ENCODE measurements around the gene DOCK11.
"Not testable (repeated sequence)": the region's sequence is repeated elsewhere in the genome, so short reads cannot be mapped to it uniquely, and the experiment has no call there.

The DOCK11 gene

GRCh38 chrX:118577041-118577440, 81.4 kb downstream of the DOCK11 start:
- DNase-seq, result peak; percentile 52

GRCh38 chrX:118579417-118579816, 83.8 kb downstream of the DOCK11 start:
- no peak for DNase-seq

DNA sequence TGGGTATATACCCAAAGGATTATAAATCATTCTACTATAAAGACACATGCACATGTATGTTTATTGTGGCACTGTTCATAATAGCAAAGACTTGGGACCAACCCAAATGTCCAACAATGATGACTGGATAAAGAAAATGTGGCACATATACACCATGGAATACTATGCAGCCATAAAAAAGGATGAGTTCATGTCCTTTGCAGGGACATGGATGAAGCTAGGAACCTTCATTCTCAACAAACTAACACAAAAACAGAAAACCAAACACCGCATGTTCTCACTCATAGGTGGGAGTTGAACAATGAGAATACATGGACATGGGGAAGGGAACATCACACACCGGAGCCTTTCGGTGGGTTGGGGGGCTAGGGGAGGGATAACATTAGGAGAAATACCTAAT, 87.3 kb downstream of the DOCK11 start:
- DNase-seq, result not testable (repeated sequence)

- no peak for DNase-seq
Measured at GRCh38 chrX:118583781-118584180, 88.2 kb downstream of the DOCK11 start.

DNA sequence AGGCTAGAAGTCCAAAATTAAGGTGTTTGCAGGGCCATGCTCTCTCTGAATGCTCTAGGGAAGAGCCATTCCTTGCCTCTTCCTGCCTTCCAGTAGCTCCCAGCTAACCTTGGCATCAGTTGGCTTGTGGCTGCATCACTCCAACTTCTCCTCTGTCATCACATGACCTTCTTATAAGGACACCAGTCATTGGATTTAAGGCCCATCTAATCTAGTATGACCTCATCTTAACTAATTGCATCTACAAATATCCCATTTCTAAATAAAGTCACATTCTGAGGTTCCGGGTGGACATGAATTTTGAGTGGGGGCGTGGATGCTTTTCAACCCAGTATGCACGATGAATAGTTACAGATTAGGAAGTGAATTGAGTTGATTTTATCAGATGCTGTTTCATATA, 89.7 kb downstream of the DOCK11 start:
- DNase-seq, result no peak

- DNase-seq, result not testable (repeated sequence)
Measured at GRCh38 chrX:118586206-118586605, 90.6 kb downstream of the DOCK11 start.

- DNase-seq, result no peak
Measured at GRCh38 chrX:118588715-118589114, 93.1 kb downstream of the DOCK11 start.

DNA sequence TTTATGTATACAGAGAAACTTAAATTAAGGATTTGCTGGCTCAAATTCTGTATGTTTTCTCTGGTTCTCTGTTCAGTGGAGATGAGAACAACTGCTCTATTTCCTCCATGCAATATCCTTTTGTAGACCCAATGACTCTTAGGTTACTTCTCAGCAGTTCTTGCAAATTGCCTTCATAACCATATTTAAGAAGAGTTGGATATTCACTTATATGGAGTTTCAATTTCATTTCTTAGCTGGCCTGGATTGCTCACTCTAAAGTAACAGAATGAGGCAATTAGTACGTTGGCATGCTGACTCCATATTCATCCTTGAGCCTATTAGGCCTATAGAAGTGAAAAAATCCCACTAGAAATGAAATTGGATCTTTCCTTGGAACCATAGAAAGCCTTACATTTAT, 93.6 kb downstream of the DOCK11 start:
- DNase-seq, result no peak

GRCh38 chrX:118593407-118593806, 97.8 kb downstream of the DOCK11 start:
- DNase-seq, result no peak

- DNase-seq, result no peak
Measured at GRCh38 chrX:118594697-118595420, 99.2 kb downstream of the DOCK11 start.

DNA sequence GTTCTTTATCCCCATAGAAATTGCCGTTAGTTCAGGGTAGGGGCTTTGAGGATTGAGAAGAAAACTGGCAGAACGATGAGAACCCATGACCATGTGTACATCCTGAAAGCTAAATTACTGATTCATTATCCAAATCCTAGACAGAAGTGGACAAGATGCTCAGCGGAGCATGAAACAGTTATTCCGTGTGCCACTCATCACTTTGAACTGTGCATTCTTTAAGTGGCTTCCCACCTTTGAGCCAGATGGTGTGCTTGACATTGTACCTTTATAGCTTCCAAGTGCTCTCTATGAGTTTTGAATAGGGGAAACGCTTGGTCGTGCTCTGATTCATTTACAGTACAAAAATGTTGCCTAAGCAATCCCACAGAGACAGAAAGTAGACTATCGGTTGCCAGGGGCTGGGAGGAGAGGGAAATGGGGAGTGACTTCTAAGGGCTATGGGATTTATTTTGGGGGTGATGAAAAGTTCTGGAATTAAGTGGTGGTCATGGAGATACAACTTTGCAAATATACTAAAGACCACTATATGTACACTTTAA, 100.0 kb downstream of the DOCK11 start:
- peak; percentile 65 for DNase-seq

DNA sequence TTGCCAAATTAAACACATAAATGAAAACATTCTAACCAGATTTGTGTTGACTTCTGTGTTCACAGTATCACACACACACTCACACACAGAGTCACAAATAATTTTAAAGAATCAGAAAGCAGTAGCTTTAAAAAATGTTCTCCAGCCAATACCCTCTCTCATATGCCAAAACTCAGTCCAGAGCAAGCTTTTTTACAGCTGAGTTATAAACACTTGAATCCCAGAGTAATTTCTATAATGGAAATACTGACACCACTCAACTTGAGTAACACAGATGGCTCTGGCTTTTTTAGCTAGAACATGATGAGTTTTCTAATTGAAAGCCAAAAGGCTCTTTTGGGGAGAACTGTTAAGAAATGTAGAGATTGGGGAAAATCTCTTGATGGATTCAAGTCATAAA, 100.8 kb downstream of the DOCK11 start:
- no peak for DNase-seq

DNA sequence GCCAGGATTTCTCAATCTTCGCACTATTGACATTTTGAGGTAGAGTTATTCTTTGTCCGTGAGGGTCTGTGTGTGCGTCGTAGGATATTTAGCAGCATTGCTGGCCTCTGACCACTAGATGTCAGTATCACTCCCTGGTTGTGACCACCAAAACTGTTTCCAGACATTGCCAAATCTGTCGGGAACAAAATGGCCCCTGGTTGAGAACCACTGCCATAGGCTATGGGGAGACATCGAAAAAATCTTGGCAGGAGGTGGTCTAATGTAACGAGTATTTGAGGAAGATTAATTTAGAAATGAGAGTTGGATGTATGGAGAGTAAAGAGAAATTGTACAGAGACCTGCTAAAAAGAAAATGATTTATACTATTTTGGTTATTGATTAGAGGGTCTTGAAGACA, 108.4 kb downstream of the DOCK11 start:
- DNase-seq, result peak; percentile 76

DNA sequence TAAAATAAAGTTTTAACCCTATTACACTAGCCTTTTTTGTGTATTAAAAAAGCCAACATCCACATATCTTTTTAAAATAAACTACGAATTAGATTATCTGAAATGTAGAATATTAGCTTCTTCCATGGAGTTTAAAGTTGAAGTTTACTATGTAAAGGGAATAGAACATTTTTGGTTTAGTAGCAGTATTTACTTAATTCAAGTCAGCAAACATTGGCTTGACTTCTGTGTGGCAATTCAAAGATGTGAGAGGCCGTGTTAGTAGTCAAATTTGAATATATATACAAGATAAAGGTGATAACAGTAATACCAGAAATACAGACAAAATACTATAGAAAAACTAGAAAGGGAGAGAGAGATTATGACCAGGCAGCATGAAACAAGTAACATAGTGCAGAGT, 116.7 kb downstream of the DOCK11 start:
- DNase-seq, result no peak

DNA sequence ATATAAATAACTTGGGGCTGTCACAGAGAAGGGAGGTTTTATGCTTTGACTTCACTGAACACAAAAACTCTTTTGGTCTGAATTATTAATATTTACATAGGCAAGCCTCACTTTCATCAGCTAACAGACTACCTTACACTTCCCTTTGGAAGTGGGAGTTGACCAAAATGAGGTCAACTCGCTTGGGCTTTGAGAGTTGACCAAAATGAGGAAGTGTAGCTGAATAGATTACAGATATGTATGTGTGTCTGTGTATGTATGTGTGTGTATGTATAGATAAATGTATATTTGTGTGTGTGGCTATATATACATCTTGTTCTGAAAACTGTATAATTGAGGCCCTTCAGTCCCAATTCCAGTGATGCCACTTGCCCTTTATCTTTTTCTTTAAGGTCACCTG, 118.5 kb downstream of the DOCK11 start:
- no peak for DNase-seq

DNA sequence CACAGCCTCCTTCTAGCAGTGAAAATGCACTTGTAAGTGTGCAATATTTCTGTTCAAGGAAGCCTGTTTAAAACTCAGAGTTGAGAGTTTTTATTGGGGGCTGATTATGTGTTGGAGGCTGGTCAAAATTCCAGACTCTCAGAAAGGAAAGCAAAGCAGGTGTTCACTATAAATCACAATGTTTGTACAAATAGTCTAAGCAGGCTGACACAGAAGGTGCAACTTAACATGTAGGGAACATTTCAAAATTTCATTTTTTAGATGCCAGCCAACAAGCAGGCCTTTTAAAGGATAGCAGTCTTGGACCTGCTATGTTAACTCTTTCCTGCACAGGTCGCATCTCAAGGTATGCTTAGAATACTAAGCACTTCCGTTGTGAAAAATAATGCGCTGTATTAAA, 119.5 kb downstream of the DOCK11 start:
- DNase-seq, result peak; percentile 4

DNA sequence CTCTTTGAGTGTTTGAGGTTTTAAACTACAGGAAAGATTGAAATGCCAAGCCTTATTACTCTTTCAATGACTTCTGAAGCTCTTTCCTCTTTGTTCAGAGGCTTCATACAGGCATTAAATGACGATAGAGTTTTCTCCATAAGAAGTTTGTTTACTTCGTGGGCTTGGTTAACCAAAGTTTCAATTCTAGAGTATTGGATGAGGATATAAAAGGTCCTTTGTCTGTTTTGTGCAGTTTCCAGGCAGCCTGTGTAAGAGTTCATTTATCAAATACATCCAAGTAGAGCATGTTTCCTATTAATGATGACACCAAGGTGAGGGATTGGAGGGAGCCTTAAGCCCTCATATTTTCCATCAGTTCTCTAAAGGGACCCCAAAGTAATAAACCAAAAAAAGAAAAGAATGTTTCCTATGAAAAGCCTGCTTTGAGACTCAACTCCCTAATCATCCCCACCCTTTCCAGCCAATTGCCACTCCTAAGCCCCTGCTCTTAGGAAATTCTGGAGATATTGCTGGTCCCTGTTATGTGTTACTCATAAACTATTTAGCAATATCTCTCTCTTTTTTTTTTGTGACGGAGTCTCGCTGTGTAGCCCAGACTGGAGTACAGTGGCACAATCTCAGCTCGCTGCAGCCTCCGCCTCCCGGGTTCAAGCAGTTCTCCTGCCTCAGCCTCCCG, 125.6 kb downstream of the DOCK11 start:
- no peak for DNase-seq

- DNase-seq, result no peak
Measured at GRCh38 chrX:118623062-118623461, 127.4 kb downstream of the DOCK11 start.

- no peak for DNase-seq
Measured at GRCh38 chrX:118626346-118626745, 130.7 kb downstream of the DOCK11 start.

GRCh38 chrX:118627084-118627758, 131.6 kb downstream of the DOCK11 start:
- DNase-seq, result peak; percentile 49

DNA sequence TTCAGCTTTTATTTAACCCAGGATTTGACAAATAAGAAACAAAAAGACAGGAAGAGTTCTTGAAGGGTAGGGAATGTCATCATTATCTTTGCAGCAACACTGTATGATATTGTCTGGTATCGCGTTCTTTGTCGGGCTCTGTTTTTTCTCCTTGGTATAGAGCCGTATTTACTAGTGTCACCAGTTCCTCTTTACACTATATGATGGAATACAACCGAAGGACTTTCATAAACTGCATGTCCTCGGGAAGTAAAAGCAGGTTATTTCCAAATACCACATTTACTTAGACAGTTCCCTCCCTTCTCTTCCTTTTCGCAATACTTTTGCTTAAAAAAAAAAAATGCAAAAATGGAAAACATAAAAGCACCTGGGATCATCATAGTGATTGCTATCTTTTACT, 135.2 kb downstream of the DOCK11 start:
- DNase-seq, result no peak

DNA sequence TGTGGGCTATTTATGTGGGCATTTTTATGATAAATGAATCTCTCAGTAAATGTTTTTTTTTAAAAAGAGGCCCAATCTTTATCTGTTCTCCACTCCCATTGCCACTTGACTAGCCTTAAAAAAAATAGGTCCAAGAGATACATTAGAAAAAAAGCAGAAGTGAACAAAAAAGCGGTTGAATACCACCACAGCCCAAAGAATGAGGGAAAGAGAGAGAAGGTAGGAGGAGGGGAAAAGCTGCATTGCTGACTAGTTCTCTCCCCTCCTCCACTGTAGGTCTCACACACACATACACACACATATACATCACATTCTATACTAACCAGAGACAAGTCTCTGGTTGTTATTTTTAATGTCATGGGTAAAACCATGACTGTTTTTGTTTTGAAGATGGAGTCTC, 136.0 kb downstream of the DOCK11 start:
- DNase-seq, result no peak

DNA sequence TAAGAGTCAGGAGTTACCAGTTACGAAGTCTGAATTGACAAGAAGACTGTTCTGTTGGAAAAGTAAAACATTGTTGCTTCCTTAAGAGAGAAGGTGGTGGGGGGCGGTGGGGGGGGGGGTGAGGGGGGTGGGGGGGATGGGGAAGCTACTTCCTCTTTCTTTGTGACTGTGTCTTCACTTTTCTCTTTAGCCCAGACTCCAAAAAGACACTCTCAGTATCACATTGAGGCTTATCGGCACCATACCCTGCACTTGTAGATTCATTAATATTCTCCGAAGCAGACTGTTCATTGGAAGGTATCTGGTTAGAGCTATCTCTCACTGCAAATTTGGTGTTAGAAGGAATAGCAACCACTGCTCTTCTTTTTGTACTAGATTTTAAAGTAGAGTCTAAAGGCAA, 137.2 kb downstream of the DOCK11 start:
- DNase-seq, result no peak

DNA sequence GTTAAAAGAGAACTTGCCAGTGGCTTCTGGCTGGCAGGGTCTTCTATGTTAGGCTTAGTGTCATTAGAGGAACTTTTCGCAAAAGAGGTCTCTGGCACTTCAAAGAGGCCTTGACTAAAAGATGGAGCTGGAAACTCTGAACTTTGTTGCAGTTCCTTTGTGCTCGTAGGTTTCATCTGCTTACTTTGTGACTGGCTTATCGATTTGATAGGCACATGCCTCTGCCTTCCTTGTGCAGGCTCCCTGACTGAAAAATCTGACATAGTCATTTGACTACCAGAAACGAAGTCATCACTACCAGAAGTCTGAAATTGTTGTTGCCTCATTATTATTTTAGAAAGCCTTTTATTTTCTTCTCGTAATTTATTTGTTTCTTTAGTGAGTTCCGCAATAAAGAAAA, 137.9 kb downstream of the DOCK11 start:
- DNase-seq, result no peak

Data from NCI-H1105 treated with DMSO at 0.1 percent for 48 hours (cell line).